ENCODE data around the gene ADAM17. TPM values are rescaled to one million over a fixed set of nuclear protein-coding genes. Genes with fewer than 3 reads are reported as not detected.
"Not testable (repeated sequence)": the region's sequence is repeated elsewhere in the genome, so short reads cannot be mapped to it uniquely, and the experiment has no call there.

Gene ADAM17
- total RNA-seq, 2 donors from 2014 or later = 18.6 to 20.0 TPM

DNA sequence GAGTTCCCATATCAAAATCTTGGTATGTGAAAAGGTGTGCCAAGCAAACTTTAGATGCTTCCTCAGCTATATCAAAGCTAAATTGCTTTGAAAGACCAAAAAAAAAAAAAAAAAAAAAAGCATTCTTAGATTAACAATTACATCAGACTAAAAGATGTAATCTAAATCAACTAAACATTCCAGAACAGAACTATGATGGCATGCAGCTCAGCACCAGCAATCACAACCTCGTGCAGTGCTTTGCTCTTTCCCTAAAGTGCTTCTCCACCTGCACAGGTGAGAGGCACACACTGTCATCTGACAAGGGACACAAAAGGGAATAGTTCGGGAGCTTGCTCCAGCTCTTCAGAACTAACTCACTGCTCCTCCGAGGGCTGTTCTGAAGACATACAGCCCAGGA, 37.5 kb downstream of the ADAM17 start:
- intact Hi-C loops (cut with DNase I) = no loop called here
- TF ChIP-seq, protein P1, sequence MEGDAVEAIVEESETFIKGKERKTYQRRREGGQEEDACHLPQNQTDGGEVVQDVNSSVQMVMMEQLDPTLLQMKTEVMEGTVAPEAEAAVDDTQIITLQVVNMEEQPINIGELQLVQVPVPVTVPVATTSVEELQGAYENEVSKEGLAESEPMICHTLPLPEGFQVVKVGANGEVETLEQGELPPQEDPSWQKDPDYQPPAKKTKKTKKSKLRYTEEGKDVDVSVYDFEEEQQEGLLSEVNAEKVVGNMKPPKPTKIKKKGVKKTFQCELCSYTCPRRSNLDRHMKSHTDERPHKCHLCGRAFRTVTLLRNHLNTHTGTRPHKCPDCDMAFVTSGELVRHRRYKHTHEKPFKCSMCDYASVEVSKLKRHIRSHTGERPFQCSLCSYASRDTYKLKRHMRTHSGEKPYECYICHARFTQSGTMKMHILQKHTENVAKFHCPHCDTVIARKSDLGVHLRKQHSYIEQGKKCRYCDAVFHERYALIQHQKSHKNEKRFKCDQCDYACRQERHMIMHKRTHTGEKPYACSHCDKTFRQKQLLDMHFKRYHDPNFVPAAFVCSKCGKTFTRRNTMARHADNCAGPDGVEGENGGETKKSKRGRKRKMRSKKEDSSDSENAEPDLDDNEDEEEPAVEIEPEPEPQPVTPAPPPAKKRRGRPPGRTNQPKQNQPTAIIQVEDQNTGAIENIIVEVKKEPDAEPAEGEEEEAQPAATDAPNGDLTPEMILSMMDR (IDR thresholded peaks at IDR 0.05) = no peak
- Histone ChIP-seq H3K36me3 (no peaks in the 10 kb centered on the region), H3K27ac (no peak overlapping the region), H3K27me3 (no peaks in the 10 kb centered on the region), H3K4me1 (no peaks in the 10 kb centered on the region), H3K9ac (ENCODE audit: low read depth in 2 of 2, low read length in 2 of 2) (no peak overlapping the region), H3K4me3 (no peak overlapping the region), H3K9me3 (no peaks in the 10 kb centered on the region)
- no peak for DNase-seq

DNA sequence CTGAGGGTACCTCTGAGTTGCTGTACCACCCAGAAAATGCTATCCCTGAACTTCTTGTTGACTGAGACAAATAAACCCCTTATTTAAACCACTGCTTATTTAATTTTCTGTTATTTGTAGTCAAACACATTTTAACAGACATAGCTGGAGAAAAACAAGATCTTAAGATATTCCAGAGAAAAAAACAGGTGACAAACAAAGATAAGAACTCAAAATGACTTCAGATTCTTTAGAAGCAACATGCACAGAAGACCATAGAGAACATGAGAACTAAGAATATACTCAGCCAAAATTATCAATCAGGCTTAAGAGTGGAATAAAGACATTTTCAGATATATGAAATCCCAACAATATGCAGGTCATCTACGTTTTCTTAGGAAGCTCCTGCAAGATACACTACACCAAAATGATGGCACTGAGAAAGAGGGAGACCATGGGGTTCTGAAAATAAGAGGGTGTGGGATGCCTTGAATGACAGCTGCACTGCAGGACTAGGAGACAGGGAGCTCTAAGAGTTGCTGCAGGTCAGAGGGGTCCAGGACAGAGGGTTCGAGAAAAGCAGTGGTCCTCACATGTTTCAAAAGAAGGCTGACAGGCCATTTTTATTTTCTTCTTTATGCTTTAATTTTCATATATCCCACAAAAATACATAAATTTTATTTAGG, 38.4 kb downstream of the ADAM17 start:
- H3K36me3 ChIP-seq = no peaks in the 10 kb centered on the region

DNA sequence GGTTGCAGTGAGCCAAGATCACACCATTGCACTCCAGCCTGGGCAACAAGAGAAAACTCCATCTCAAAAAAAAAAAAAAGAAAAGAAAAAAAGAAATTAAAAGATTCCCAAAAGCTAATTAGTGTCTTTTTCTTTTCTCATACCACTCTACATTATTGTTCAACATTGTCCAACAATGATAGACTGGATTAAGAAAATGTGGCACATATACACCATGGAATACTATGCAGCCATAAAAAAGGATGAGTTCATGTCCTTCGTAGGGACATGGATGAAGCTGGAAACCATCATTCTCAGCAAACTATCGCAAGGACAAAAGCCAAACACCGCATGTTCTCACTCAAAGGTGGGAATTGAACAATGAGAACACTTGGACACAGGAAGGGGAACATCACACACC, 41.7 kb downstream of the ADAM17 start:
- intact Hi-C loops (cut with DNase I); H3K27ac ChIP-seq; H3K27me3 ChIP-seq; H3K9ac ChIP-seq (ENCODE audit: low read depth in 2 of 2, low read length in 2 of 2); H3K9me3 ChIP-seq; H3K36me3 ChIP-seq; DNase-seq; H3K4me1 ChIP-seq; H3K4me3 ChIP-seq: not testable (repeated sequence)

More for the DNA sequence above, 38.4 kb downstream of the ADAM17 start:
- no peak overlapping the region for H3K9ac ChIP-seq (ENCODE audit: low read depth in 2 of 2, low read length in 2 of 2)
- H3K27me3 ChIP-seq = no peaks in the 10 kb centered on the region
- TF ChIP-seq, protein P1 (IDR thresholded peaks at IDR 0.05) = no peak
- intact Hi-C loops (cut with DNase I) = no loop called here
- no peak overlapping the region for H3K4me3 ChIP-seq
- no peaks in the 10 kb centered on the region for H3K9me3 ChIP-seq
- H3K27ac ChIP-seq = no peak overlapping the region
- no peak for DNase-seq
- no peaks in the 10 kb centered on the region for H3K4me1 ChIP-seq

DNA sequence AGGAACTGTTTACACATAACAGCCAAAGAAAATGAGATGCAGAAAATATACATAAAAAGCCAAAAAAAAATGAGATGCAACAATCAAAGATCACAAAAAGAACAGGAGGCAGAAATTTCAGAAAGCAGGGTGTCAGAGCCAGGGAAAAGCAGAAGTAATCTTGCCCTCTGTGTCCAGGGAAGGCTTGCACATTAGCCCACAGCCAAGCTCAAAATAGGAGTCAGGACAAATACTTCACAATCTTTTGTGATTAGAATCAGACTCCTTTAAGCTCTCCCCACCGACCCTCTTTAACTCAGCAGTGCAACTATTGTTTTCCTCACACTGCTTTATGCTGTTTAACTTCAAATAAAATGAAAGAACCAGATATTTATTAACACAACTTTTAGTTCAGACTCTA, 46.7 kb downstream of the ADAM17 start:
- Histone ChIP-seq H3K9ac (ENCODE audit: low read depth in 2 of 2, low read length in 2 of 2) (no peak overlapping the region), H3K4me3 (no peak overlapping the region), H3K9me3 (no peaks in the 10 kb centered on the region), H3K36me3 (no peaks in the 10 kb centered on the region), H3K4me1 (no peaks in the 10 kb centered on the region), H3K27me3 (no peaks in the 10 kb centered on the region), H3K27ac (no peak overlapping the region)
- DNase-seq = no peak
- TF ChIP-seq, protein P1 (IDR thresholded peaks at IDR 0.05) = no peak
- intact Hi-C loops (cut with DNase I) = no loop called here

DNA sequence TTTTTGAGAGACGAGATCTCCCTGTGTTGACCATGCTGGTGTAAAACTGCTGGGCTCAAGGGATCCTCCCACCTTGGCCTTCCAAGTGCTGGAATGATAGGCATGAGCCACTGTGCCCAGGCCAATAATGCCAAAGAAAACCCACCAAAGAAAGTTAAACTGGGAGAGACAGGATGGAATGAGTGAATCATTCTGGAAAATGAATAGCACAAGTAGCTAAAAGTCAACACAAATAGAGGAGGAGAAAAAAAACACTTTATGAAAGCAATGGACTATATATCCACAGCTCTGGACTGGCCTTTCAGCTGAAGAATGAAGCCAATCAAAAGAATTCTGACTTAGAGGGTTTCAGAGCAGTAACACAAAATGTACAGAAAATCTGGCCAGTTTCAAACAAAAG, 57.4 kb downstream of the ADAM17 start:
- peaks cover under 1% of the 10 kb centered on the region for H3K36me3 ChIP-seq

DNA sequence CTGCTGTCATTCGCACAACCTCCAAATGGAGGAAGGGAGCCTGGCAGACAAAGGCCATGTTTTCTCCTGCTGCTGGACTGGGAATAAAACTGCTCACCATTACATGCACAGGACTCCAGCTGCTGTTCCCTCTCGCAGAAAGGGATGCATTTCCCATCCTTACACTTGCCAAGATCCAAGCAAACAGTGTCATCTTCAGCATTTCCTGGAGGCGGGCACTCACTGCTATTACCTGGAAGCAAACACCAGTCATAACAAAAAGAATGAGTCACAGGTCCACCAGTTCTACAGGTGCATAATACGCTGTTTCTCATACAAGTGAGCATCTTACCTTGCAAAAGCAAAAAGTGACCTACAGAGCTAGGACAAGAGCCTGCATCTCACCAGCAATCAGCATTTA, 58.6 kb downstream of the ADAM17 start:
- peaks cover 6% of the 10 kb centered on the region for H3K36me3 ChIP-seq

More for the DNA sequence above, 57.4 kb downstream of the ADAM17 start:
- H3K9ac ChIP-seq (ENCODE audit: low read depth in 2 of 2, low read length in 2 of 2) = no peak overlapping the region
- TF ChIP-seq, protein P1 (IDR thresholded peaks at IDR 0.05) = no peak
- no peak overlapping the region for H3K27ac ChIP-seq
- intact Hi-C loops (cut with DNase I) = no loop called here
- no peak for DNase-seq
- no peaks in the 10 kb centered on the region for H3K27me3 ChIP-seq
- no peaks in the 10 kb centered on the region for H3K9me3 ChIP-seq
- no peak overlapping the region for H3K4me3 ChIP-seq
- H3K4me1 ChIP-seq = no peaks in the 10 kb centered on the region

More for the DNA sequence above, 58.6 kb downstream of the ADAM17 start:
- TF ChIP-seq, protein P1 (IDR thresholded peaks at IDR 0.05) = no peak
- Histone ChIP-seq H3K27ac (no peak overlapping the region), H3K4me3 (no peak overlapping the region), H3K9me3 (no peaks in the 10 kb centered on the region), H3K9ac (ENCODE audit: low read depth in 2 of 2, low read length in 2 of 2) (no peak overlapping the region), H3K4me1 (no peaks in the 10 kb centered on the region), H3K27me3 (no peaks in the 10 kb centered on the region)
- intact Hi-C loops (cut with DNase I) = no loop called here
- no peak for DNase-seq
